ENCODE results near the gene H1-8.
"Not testable (repeated sequence)": the region's sequence is repeated elsewhere in the genome, so short reads cannot be mapped to it uniquely, and the experiment has no call there.

H1-8 gene

DNA sequence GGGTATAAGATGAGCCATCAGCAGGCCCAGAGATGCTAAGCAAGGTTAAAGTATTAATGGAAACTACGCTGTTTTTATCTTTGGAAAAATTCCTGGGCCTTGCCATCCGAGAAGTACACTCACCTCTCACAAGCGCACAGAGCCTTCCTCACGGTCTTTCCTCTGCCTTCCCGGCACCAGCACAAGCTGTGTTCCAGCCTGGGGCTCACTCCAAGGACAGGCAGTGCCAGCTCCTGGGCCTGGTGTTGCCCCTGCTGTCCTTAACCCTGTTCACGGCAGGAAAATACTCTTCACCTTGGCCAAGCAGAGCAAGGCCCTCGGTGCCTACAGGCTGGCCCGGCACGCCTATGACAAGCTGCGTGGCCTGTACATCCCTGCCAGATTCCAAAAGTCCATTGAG is 28.9 kb upstream of the H1-8 start:
- TF ChIP-seq, protein P1, sequence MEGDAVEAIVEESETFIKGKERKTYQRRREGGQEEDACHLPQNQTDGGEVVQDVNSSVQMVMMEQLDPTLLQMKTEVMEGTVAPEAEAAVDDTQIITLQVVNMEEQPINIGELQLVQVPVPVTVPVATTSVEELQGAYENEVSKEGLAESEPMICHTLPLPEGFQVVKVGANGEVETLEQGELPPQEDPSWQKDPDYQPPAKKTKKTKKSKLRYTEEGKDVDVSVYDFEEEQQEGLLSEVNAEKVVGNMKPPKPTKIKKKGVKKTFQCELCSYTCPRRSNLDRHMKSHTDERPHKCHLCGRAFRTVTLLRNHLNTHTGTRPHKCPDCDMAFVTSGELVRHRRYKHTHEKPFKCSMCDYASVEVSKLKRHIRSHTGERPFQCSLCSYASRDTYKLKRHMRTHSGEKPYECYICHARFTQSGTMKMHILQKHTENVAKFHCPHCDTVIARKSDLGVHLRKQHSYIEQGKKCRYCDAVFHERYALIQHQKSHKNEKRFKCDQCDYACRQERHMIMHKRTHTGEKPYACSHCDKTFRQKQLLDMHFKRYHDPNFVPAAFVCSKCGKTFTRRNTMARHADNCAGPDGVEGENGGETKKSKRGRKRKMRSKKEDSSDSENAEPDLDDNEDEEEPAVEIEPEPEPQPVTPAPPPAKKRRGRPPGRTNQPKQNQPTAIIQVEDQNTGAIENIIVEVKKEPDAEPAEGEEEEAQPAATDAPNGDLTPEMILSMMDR (IDR thresholded peaks at IDR 0.05): no peak
- Histone ChIP-seq H3K36me3 (peaks cover 72% of the 10 kb centered on the region), H3K4me1 (ENCODE audit: control insufficient read depth in 1 of 2, insufficient read depth in 1 of 2, low read depth in 1 of 2, low read length in 1 of 2) (no peaks in the 10 kb centered on the region), H3K4me3 (ENCODE audit: low read depth in 1 of 2, low read length in 1 of 2) (no peak overlapping the region), H3K9me3 (no peaks in the 10 kb centered on the region), H3K27ac (no peak overlapping the region), H3K27me3 (no peaks in the 10 kb centered on the region)

DNA sequence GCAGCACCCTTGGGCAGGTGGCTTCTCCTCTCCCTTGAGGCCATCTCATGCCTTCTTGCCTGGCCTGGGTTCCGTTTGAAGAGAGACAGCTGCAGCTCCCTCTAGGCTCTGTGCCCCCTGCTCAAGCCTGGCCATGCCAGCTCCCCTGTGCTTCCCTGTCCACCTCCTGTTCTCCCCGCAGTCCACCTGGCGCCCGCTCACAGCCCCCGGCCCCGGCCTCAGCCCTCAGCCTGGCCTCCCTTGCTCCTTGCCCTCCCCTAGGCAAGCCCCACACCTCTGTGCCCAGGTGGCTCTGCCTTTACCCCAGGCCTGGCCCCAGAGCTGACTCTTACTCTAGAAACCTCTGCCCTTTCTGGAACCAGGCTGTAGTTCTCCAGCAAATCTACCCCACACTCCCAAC is 28.4 kb upstream of the H1-8 start:
- Histone ChIP-seq H3K4me3 (ENCODE audit: low read depth in 1 of 2, low read length in 1 of 2) (no peak overlapping the region), H3K27ac (no peak overlapping the region), H3K4me1 (ENCODE audit: control insufficient read depth in 1 of 2, insufficient read depth in 1 of 2, low read depth in 1 of 2, low read length in 1 of 2) (no peaks in the 10 kb centered on the region), H3K36me3 (peaks cover 72% of the 10 kb centered on the region), H3K27me3 (no peaks in the 10 kb centered on the region), H3K9me3 (no peaks in the 10 kb centered on the region)
- TF ChIP-seq, protein P1 (IDR thresholded peaks at IDR 0.05): no peak

DNA sequence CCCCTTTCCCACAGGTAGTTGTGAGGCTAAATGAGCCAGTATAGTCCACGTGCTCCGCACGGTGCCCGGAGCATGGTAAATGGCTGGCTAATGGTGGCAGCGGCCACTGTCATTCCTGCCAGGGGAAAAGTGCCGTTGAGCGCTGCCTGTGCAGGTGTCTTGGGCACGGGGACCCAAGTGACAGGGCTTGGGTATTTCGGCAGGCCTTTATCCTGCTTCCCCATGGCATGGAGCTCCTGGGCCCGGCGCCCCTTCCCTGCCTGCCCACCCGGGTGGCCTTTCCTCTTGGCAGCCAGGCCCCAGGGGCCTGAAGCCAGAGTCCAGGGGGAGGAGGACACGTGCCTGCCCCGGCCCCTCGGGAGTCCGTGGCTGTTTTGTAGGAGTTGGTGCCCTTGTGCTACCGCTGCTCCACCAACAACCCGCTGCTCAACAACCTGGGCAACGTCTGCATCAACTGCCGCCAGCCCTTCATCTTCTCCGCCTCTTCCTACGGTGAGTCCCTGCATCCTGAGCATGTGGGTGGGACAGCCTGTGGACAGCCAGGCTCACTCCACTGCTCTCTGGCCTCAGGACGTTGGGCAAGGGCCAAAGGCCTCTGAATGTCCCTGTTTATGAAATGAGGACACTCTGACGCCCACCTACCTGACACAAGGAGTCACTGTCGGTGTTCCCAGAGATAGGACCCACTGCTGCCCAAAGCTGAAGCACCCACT is 27.7 kb upstream of the H1-8 start:
- not testable (repeated sequence) for H3K27me3 ChIP-seq; H3K4me3 ChIP-seq (ENCODE audit: low read depth in 1 of 2, low read length in 1 of 2); H3K9me3 ChIP-seq; H3K4me1 ChIP-seq (ENCODE audit: control insufficient read depth in 1 of 2, insufficient read depth in 1 of 2, low read depth in 1 of 2, low read length in 1 of 2); H3K27ac ChIP-seq
- peaks cover 74% of the 10 kb centered on the region for H3K36me3 ChIP-seq

DNA sequence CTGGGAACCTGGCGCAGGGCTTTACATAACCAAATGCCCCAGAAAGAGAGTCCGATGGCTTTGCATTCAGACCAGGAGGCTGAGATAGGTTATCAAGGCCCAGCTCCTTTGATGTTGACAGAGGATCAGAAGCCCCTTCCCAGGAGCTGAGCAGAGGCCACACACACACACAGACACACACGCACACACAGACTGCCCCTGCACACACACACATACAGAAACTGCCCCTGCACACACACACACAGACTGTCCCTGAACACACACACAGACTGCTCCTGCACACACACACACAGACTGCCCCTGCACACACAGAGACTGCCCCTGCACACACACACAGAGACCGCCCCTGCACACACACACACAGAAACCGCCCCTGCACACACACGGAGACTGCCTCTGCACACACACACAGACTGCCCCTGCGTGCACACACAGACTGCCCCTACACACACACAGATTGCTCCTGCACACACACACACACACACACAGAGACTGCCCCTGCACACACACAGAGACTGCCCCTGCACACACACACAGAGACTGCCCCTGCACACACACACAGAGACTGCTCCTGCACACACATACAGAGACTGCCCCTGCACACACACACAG is 27.0 kb upstream of the H1-8 start:
- H3K4me3 ChIP-seq (ENCODE audit: low read depth in 1 of 2, low read length in 1 of 2); H3K4me1 ChIP-seq (ENCODE audit: control insufficient read depth in 1 of 2, insufficient read depth in 1 of 2, low read depth in 1 of 2, low read length in 1 of 2); H3K27ac ChIP-seq; H3K27me3 ChIP-seq; H3K9me3 ChIP-seq: not testable (repeated sequence)
- H3K36me3 ChIP-seq: peaks cover 69% of the 10 kb centered on the region

DNA sequence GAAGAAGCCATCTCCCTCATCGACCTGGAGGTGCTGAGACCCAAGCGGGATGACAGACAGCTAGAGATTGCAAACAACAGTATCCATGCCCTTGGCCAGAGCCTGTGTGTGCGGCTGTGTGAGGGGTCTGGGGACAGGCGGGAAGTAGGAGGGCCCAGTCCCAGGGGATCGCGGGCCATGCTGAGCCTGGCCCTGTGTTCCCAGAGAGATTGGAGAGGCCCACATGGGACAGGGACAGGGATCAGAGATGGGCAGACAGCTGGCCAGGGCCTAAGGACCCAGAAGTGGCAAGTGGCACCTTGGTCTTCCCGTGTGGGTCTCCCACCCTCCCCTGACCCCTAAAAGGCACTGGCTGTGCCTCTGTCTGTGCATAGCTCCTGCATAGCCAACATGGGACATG is 25.5 kb upstream of the H1-8 start:
- Histone ChIP-seq H3K9me3 (no peaks in the 10 kb centered on the region), H3K36me3 (peaks cover 56% of the 10 kb centered on the region), H3K4me1 (ENCODE audit: control insufficient read depth in 1 of 2, insufficient read depth in 1 of 2, low read depth in 1 of 2, low read length in 1 of 2) (no peaks in the 10 kb centered on the region), H3K27me3 (no peaks in the 10 kb centered on the region), H3K27ac (no peak overlapping the region), H3K4me3 (ENCODE audit: low read depth in 1 of 2, low read length in 1 of 2) (no peak overlapping the region)
- TF ChIP-seq, protein P1 (IDR thresholded peaks at IDR 0.05): no peak

DNA sequence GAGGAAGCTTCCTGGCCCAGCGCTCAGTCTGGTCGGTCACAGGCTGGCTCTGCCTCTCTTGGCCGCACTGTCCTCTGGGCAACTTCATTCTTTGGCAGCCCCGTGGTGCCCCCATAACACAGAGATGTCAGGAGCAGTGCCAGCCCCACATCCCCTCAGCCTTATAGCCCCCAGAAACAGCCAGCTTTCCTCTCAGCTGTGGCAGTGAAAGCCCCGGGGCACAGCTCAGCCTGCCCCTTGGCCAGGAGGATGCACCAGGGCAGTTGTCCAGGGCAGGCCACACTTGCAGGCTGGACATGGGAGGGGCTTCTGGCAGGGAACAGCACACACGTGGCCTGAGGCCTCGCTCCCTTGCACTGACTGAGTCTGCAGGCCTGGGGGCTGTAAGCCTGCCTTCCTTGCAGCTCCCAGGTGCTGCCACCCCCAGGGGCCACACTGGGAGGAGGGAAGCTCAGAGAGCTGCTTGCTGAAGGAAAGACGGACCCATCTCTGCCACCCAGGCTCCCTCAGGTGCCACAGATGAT is 24.9 kb upstream of the H1-8 start:
- Histone ChIP-seq H3K9me3 (no peaks in the 10 kb centered on the region), H3K4me3 (ENCODE audit: low read depth in 1 of 2, low read length in 1 of 2) (no peak overlapping the region), H3K4me1 (ENCODE audit: control insufficient read depth in 1 of 2, insufficient read depth in 1 of 2, low read depth in 1 of 2, low read length in 1 of 2) (no peaks in the 10 kb centered on the region), H3K27ac (no peak overlapping the region), H3K36me3 (peaks cover 51% of the 10 kb centered on the region), H3K27me3 (no peaks in the 10 kb centered on the region)
- TF ChIP-seq, protein P1 (IDR thresholded peaks at IDR 0.05): no peak
